Lung microvascular endothelial cell (primary cell): ENCODE results near the gene METTL21C. TPM values are rescaled to one million over a fixed set of nuclear protein-coding genes. Genes with fewer than 3 reads are reported as not detected.

Experiments
- DNase-seq, 2 donors: peaks; one replicate each; pipeline versions ENCODE4 v3.0.0 to v3.0.0-alpha.2; 2010; ENCODE audit warnings: low read depth in 2 of 2
- total RNA-seq: library from RNA; depleted of rRNA; stranded (reverse); fragments of >200 nt; gene quantifications from 2 replicates; pipeline ENCODE4 v1.2.1, GENCODE V29; 2014

The METTL21C gene
- total RNA-seq, 1 donor from 2014 or later, result not detected

DNA sequence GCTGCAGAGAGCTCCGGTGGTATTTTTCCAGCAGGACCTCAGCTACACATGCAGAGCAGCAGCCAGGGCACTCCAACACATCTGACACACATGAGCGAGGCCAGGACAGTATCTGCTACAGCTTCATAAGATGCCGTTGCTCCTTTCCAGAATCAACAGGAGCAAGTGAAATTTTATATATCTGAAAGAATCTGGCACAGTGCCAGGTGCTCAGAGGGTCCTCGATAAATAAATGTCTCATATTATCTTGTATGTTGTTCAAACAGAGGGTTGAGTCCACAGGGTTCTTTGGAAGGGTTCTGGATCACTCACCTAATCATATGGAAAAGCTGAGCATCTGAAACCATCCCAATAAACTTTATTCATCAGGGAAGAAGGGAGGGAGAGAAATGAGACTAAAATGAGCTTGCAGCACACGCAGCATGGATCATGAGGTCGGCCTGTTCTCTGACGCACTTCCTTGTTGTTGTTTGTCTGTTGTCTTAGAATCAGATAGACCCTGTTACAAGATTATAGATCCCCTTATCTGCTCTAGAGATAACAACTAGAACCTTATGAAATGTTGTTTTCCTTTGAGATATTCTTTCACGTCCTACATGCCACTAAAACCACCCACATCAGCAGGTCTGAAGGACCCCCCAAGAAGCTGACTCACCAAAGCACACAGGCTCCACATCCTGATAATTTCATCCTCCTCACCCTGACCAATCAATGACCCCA is 3.2 kb upstream of the METTL21C start:
- no peak for DNase-seq

DNA sequence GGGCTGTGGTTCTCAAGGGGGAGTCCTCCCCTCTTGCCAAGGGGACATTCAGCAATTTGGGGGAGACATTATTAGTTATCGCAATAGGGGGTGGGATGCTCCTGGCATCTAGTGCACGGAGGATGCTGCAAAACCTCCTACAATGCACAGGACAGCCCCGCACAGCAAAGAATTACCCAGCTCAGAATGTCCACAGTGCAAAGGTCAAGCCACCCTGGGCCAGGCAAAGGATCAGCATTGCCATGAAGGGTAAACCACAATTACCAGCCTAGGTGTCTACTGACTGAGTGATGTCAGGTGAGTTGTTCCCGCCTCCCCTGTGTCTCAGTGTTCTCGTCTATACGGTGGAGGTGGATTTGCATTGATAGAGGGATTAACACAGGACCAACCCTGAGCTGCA is 2.4 kb upstream of the METTL21C start:
- DNase-seq, result no peak

DNA sequence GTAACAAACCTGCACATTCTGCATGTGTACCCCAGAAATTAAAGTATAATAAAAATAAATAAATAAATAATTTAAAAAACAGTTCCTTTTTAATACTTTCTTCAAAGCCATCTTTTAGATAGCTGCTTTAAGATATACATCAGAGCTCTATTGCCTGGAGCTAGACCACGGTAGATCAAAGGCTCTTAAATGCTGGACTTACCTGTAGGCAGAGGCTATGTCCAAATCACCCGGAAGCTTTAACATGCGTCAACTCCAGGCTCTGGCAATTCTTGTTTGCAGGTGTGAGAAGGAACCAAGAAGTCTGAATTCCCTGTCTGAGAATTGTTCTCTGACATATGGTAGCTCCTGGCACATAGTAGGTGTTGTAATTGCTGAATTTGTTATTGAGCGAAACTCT is 1.6 kb upstream of the METTL21C start:
- no peak for DNase-seq

DNA sequence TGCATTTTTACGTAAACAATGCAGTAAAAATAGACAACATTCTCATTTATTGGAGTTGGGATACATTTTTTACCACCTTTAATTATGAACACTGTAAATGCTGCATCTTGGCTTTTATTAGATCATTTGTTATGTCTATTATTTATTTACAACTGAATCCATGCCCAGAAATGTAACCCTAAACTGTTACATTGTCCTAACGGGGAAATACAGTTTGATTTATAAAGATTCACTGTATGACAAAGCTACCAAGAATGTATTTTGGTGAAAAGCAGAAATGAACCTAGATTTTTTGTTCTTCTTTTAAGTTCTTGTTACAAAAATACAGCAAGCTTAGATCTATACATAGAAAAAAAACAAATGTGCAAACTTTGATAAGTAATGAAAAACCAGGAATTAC is 1.1 kb downstream of the METTL21C start:
- DNase-seq, result peak in 1 of 2 donors; percentile 10

DNA sequence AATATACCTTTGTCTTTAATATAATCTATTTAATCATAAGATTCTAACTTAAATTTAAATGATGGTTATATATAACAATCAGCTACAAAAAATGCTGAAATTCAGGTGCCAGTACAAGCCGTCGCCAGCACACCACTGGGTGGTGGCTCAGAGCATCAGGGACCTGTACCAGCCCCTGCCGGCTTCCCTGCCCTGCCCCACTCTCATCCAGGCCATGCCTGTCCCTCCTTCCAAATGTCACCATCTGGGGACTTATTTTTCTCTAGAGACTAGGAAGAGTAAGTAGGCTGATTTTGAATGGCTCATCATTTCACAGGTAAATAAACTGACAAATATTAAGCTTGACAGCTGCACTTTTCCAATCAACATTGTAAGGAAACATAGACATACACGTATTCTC is 1.6 kb downstream of the METTL21C start:
- DNase-seq, result no peak

DNA sequence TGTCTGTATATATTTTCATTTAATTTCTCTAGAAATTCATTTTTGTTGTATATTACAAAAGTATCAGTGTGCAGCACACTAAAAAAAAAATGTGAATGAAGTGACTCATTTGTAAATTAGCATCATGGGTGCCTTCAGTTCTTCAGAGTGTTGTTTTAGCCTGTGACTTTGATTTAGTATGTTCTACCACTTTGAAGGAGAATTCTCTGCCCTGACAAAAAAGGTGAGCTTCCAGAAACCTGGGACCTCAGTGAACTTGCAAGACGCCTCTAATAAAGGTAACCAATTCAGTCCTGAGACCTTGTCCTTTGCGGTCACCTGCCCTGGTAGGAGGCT is 2.4 kb downstream of the METTL21C start:
- DNase-seq, result no peak

DNA sequence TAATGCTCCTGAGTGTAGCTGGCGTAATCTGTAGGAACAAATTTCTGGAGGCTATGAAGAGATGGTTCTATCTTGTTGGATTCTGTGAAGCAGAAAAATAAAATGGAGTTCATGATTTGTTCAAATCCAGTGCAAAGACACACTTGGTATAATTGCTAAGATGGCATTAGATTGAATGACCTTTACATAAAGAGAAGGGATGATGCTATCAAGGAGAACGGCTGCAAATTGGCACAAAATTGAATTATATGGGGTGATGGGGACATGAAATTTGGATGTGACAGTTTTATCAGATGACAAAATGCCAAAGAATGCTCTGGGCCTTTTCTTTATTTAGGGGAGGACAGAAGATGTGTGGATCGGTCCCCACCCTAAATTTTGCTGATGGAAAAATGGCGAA is 4.0 kb downstream of the METTL21C start:
- no peak for DNase-seq

DNA sequence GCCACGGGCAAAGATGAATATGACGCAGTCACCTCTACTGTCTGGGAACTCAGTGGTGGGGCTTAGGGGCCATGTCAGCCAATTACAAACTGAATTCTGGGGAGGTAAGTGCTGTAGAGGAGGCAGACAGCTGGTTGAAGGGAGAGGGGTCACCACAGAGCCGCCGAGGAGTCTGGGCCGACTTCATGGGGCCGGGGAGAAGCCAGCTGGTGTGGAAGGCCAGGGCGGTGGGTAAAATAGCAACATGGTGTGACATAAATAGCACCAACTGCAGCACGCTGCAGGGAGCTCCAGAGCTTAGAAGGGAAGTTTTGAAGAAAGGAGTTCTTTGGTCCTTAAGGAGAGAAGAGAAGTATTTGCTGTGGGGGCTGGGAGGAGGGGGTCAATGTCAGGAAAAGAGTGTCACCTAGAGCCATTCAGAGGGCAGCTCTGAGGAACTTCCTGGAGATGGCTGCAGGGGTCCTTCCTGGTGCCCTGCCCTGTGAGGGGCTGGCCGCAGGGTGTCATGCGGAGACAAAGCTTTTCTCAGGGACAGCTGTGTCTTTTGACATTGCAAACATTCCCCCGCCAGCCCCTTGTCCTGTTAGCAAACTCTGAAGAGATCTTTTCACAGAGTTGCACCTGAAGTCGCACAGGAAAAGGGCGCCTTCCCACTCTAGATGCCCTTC is 6.4 kb downstream of the METTL21C start:
- no peak for DNase-seq

DNA sequence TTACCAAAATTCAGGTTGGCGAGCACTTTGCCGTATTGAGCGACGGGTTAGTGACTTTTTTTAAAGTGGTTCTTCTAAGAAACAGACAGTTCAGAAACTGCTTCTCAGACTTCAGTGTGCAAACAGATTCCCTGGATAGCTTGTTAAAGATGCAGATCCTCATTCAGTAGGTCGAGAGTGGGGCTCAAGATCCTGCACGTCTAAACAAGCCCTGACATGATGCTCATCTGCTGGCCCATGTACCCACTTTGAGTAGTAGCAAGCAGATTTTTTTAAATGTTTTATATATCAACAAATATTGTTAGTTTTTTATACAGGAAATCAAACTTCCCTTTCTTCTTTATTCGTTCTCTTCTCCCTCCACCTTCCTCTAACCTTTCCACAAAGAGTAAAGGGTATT is 7.3 kb downstream of the METTL21C start:
- no peak for DNase-seq

DNA sequence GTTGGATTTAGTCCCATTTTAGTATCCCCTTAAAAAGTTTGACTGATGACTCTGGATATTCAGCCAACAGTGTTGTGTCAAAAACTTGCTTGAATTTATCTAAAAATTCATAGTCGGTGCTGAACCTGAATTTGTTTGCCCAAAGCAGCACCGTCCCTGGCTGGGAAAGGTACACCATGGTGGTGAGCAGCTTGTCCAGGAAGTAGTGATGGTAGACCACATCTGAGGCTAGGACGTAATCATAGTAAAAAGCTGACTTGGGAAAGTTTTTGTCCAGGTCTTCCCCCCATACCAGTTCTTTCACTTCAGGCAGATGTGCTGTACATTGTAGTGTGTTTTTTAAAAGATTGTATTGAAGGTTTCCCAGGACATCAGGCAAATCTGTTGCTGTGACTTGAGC is 8.8 kb downstream of the METTL21C start:
- no peak for DNase-seq

DNA sequence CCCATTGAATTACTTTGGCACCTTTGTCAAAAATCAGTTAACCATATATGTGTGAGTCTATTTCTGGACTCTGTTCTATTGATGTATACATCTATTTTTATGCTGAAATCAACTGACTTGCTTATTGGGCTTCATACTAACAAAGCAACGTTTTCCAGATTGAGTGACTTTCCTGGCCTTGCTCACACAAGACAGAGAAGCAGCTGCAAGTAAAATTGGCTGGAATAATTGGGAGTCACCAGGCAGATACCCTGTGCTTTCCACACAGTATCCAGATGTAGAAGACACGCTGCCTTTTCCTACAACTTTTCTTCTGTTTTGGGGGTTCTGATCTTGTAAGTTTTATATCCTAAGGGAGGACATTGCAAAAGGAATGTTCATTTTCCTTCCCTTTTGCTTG is 11.2 kb downstream of the METTL21C start:
- DNase-seq, result no peak

DNA sequence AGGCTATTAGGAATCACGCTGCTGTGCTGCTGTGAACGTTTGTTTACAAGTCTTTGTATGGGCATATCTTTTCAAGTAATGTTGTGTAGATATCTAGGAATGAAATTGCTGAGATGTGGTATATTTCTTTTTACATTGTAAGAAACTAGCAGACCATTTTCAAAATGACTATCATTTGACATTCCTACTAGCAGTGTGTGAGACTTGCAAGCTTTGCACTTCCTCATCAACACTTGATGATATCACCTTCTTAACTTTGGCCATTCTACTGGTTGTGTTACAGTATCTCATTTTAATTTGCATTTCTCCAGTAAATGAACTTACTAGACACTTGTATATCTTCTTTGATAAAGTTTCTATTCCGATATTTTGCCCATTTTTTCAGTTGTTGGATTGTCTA is 12.1 kb downstream of the METTL21C start:
- DNase-seq, result no peak

DNA sequence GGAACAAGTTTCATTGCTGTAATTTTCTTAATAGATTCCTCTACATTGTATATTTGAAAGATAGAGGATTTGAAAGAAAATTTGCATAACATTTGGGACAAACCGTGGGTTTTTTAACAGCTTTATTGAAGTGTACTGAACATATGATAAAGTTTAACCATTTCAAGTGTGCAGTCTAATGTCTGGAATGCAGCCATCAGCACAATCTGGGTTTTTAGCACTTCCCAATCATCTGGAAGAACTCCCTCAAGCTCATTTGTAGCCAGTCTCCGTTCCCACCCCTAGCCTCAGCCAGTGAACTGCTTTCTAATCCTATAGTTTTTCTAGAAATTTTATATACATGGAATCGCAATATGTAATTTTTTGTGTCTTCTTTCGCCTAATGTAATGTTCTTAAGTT is 12.6 kb downstream of the METTL21C start:
- no peak for DNase-seq

DNA sequence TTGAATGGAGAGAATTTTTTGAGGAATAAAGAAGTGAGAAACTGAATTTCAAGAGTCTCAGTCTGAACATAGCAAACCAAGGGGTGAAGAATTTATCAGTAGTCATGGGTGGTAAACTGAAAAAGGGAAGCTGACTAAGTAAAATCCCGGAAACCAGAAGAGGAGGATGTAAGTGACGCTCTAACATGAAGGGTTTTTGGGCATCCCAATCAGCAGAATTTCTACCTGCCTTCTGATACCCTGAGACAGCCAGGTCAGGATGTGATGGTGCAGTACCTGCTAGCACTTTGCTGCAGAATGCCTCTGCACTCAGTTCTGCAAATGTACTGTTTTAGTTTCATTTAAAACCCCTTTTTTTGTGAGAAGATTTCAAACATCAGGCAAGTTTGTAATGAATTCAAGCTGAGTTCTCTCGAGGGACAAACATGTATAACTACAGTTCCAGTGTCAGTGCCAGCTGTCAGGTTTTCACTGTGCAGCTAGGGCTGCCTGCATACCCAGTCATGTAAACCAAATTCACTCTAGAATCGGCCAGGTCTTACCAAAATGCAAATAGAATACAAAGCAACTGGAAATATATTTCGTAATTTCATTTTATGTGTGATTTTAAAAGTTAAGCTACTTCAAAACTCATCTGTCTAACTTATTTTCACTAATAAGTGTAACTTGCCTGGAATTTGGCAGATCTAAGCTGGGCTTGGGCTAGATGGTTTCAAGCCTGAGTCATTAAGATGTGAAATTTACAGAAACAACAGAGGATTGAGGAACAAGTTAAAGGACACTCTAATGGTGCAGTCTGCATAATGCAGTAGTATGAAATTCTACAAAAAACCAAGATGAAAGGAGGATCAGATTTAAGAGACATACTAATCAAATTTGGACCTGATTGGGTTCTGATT is 13.8 kb downstream of the METTL21C start:
- no peak for DNase-seq

DNA sequence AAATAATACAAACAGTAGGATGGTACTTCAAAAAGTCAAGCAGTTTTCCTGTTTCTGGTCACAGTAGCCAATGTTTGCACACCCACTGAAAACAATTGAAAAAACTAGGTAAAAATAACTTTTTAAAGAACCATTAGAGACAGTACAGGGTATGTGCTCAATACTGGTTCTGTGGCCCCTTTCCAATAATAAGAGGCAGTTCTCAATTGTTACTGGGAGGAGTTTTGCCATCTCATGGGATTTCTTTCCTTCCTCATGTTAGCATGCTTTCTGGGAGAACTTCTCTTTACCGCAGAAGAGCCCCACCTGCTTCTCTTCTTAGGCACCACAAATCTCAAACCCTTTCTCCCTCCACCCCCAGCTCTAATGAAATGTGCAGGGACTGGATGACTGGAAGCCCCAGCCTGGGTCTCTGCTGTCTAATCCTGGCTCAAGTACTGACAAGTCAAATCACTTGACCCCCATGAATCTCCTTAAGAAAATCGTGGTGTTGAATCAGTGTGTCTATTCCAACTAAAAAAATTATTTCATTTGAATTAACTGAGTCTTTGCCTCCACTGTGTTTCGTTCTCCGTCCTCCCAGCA is 14.6 kb downstream of the METTL21C start:
- DNase-seq, result no peak

DNA sequence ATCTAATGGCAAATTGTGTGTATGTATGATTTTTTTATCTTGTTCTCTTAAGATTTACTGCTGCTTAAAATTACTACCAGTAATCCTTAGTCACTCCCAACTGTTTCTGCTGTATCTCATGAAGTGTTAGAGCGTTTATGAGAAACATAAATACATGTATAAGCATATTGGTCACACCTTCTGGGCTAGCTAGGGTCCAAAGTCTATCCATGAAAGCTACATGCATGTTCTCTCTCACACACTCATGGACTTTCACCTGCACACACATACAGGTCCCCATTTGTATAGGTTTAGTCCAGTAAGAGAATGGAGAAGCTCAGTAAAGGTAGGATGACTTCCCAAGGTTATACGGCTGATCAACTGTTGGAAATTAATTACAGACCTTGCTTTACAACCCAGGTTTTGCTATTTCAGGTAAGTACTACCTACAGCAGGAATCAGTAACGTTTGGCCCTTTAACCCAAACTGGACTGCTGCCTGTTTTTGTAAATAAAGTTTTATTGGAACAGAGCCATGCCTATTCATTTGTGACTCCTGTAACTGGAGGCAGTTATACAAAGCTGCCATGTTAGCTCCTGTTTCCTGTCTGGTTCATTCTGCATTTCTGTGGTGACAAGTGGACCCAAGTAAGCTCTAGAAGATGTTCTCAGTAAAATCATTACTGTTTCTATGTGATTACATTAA is 15.3 kb downstream of the METTL21C start:
- no peak for DNase-seq

DNA sequence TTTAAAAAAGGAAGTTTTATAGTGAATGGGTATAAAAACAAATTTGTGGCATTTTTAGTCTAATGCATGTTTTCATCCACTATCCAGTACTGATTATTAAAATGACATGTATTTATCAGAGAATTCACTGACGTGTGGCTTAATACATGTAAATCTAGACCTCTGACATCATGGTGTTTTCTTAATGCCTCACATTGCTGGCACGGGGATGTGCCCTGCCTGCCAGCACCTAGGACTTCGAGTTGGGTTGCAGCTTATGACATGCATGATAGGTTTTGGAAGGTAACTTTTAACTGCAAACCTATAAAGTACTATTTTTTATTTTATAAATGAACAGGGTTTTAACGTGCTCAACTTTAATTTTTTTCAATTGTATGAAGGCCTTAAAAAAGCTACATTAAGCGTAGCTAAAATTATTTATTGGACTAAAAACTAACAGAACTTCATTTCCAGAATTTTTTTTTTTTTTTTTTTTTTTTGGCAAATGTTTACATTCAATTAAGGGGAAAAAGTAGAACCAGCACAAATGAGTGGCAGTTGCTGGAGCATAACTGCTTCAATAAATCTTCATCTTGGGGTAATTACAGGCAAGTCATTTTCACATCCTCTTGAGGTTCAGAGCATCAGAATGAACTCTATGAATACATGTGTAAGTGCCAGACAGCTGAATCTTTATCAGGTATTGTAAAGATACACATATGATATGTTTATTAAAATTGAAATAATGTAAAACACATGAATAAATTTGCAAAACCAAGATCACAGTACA is 16.3 kb downstream of the METTL21C start:
- DNase-seq, result no peak

DNA sequence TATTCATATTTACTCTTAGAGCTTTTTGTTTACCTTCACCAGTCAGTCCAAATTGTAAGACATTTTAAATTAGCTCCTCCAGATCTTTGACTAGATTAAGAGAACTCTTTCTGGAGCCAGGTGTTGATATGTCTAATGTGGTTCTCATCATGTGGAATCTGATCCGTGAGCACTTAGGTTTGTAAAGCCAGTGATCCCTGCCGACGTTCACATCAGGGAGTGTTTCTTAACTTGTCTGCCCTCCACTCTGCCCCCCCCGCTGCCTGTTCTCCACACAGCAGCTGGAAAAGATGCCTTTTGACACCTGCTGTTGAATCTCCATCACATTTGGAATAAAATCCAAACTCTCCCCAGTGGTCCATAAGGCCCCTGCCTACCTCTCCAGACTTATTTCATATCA is 17.7 kb downstream of the METTL21C start:
- no peak for DNase-seq

DNA sequence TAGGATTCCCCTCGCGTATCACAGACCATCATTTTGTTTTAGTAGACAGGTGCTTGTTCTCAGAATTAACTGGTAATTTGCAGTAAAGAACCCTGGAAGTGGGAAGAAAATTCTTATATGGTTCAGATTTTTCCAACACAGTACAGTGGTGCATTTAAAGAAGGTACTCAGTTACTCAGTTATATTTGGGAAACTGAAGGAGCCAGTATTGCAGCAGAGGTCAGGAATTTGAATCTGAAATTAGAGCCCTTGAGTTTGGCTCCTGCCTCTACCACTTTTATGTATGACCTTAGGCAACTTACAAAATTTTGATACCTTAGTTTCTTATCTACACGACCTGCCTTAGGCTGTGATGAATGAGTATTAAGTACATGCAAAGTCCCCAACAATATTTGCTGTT is 19.7 kb downstream of the METTL21C start:
- DNase-seq, result no peak

DNA sequence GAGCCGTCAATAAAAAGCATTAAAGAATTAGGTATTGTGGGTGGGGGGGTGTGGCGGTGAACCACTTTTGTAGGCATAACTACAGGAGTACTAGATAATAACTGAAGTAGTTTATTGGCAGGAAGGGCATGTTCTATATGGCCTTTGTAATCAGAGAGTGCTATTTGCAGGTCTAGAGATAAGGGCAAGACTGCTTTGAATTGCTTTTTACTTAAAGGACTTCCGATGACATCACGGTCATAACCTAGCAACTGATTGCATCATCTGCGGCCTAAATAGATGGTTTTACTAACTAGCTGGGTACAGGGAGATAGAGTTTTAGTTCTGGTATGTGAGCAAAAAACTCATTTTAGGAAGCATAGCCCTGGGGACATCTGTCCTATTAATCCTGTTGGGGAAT is 24.7 kb downstream of the METTL21C start:
- DNase-seq, result no peak

DNA sequence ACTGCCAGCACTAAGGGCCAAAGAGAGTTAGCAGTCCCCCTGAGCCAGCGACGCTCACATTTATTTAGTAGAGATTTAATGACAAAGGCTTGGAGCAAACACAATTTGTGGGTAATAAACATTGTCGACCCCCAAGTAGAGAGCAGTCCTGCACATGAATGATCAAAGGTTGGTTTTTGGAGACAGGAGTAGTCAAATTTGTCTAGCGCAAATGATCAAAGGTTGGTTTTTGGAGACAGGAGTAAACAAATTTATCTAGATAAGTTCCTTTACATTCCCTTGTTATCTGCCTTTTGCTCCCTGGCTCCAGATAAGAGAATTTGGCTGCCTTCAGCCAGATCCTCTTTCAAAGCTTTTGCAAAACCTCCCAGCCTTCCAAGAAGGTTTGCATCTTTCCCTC is 26.9 kb downstream of the METTL21C start:
- no peak for DNase-seq
